HG03558 (cell line): ENCODE data around the gene SPRED2.

Experiments
- ATAC-seq: cut with Tn5 transposase; IDR thresholded peaks from one replicate; pipeline ENCODE4 v1.9.1; 2021; ENCODE audit warnings: moderate number of reproducible peaks; ENCODE audit not compliant: unreplicated experiment; ENCODE audit errors: extremely low read depth

Gene SPRED2

GRCh38 chr2:65390134-65390533 lies 42.3 kb downstream of the SPRED2 start:
- peak; percentile 60 for ATAC-seq

GRCh38 chr2:65389476-65389875 lies 42.9 kb downstream of the SPRED2 start:
- ATAC-seq: no peak

DNA sequence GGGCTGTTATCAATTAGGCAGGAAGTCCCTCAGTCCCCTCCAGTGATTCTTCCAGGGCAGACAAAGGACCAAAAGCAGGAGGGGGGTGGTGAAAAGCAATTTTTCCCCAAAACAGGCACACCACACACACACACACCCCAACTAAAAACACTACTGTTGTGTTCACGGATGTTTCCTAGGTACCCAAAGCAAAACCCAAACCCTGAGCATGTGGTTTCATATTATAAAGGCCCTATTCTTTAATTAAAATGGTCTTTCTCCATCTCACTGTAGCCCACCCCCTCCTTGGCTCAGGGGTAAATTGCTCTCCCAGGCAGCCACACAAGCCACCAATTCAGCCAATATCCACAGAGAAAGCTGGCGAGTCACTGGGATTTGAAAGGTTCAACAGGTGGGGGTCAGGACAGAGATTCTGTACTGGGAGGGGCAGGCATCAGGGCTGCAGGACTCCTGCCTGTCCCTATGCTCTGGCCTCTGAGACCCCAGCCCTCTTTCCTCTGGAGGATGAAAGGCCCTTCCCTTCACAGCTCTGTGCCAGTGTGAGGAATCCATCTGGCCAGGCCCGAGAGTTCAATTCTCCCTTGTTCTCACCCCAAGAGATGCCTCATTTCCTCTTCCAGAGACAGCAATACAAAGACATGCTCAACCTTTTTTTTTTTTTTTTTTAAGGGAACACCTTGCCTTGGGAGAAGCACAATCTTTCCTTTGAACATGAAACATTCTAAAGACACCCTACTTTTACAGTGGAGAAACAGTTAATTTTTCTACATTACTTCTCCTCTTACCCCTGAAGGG lies 43.6 kb downstream of the SPRED2 start:
- no peak for ATAC-seq

DNA sequence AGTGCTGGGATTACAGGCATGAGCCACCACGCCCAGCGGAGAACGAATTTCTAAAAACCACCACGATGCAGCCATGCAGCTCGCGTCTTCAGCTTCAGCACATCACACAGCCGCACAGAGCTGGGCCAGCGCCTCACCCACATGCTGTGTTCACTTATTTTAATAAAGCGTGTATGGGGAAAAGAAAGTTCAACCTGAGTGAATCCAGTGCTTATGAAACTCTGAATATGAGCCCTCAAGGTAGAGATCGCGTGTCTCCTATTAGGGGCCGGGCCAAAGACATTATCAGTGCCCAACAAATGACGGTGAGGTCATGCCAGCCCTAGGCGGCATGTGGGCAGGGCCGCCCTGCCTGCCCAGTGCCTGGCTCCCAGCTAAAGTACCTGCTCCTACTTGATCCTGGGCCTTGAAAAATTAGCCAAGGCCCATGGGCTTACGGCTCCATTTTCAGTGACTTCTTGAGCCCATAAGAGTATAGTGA lies 44.3 kb downstream of the SPRED2 start:
- peak; percentile 69 for ATAC-seq

- ATAC-seq: no peak
Observed at GRCh38 chr2:65386989-65387388, 45.4 kb downstream of the SPRED2 start.

DNA sequence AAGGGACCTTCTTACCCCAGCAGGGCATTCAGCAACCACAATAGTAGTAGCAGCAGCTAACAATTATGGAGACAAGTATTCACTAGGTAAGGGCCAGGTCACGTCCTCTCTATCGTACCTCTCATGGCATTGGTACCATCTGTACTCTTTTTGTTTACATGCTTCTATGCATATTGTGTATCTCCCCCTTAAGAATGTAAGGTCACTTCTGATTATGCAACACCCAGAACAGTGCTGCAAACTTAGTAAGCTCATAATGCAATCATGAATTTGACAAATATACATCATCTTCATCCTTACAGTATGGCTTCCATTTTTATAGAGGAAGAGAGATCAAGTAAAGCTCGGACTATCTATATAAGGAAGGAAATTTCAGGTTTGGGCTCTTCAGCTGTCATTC lies 46.1 kb downstream of the SPRED2 start:
- ATAC-seq: no peak

DNA sequence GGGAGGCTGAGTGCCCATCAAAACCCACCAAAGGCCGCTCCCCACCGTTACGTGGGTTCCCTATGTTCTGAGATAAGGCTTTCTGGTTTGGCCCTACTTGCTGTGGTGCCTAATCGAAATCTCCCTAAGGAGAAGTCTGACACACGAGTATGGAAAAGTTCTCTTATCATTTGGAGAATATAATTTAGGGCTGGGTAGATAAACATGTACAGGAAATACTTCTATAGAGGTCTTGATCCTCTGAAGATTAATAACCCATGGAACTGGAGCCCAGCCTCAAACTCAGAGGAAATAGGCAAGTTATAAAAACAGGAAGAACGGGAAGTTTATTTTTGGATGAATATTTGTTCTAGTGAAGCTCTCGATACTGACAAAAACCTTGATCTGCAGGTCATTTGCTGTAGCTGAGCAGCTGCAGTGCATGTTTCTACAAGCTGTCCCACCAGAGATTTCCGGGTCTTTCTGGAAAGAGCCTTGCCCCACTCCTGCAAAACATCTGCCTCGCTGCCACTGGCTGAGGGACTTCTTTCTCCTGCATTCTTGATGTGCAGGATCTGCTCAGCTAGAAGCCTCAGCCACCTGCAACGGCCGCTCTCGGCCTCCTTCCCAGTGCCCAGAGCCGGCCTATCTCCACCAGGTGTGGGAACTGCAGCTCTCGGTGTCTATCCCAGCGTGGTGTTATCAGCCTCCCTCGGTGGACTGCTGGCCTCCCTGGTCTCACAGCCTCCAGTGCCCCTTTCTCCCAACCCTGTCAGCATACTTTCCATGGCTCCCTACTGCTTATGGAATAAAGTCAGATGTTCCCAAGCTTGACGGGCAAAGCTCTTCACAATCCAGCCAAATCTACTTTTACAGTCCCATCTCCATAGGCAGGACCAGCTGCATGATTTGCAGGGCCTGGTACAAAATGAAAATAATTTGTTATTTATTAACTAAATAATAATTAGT lies 48.6 kb downstream of the SPRED2 start:
- ATAC-seq: no peak

- peak; percentile 64 for ATAC-seq
Observed at GRCh38 chr2:65382776-65383357, 49.5 kb downstream of the SPRED2 start.

GRCh38 chr2:65382323-65382722 lies 50.1 kb downstream of the SPRED2 start:
- ATAC-seq: no peak

- ATAC-seq: no peak
Observed at GRCh38 chr2:65381607-65382051, 50.8 kb downstream of the SPRED2 start.

DNA sequence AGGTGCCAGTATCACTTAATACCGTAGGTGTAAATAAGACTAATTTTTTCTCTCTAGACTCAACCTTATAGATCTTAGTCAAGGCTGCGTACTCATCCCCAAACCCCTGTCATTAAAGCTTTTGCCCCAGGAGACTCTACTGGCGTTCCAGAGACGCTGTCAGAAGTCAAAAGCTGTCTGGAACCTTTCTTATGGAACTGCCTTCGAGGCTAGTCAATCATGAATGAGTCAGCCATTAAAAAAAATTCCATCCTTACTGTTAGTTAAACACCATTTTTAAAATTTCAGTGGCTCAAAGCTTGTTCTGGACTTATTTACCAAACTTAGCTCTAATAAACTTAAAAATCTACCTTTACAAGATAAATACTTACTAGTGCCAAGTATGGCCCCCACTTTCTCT lies 52.1 kb downstream of the SPRED2 start:
- ATAC-seq: no peak

DNA sequence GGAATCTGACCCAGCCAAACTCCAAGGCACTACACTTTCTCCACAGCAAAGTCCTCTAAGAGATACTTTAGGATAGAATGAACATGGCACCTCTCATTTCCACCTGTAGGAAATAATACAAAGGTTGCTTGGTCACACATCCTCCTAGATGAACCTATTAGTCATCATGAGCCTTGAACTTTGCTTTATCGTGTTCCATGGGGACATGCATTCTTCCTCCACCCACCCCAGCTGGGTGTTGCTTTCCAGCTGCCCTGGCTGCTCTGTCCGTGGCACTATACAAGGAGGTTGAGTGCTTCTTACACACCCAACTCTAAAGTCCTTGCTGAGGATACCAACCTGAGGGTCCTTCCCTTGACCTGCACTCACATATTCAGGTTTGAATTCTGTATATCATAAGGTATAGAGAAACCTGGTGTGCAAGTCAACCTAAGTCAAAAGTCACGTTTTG lies 52.7 kb downstream of the SPRED2 start:
- no peak for ATAC-seq

DNA sequence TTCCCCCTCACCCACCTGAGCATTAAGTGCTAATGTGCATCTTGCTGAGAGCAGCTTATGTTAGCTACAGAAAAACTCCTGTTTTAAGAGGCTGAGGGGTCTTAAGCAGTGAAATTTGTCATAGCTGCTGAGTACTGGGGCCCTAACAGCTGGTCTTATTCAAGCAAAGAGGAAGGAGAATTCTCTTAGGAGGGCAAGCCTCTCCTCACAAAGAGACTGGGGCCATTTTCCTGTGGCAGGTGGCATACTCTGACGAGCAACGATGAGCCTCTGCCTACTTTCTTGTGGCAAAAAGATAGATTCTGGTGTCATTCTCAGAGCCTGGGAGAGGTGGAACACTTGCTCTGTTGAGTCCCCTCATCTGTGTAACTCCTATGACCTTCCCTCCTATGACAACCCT lies 53.2 kb downstream of the SPRED2 start:
- ATAC-seq: no peak

DNA sequence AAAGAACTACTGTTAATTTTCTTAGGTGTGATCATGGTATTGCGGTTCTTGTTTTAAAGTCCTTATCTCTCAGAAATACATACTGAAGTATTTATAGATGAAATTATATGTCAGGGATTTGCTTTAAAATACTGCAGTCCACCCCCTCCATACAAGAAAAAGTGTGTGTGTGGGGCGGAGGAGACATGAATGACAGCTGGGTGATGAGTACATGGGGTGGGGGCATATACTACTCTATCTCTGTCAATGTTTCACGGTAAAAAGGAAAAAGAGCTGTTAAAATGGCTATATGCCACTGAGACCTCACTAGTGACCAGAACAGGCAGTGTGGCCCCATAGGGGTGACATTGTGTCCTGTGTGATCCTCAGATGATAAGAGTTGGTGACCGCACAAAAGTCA lies 54.1 kb downstream of the SPRED2 start:
- ATAC-seq: no peak

DNA sequence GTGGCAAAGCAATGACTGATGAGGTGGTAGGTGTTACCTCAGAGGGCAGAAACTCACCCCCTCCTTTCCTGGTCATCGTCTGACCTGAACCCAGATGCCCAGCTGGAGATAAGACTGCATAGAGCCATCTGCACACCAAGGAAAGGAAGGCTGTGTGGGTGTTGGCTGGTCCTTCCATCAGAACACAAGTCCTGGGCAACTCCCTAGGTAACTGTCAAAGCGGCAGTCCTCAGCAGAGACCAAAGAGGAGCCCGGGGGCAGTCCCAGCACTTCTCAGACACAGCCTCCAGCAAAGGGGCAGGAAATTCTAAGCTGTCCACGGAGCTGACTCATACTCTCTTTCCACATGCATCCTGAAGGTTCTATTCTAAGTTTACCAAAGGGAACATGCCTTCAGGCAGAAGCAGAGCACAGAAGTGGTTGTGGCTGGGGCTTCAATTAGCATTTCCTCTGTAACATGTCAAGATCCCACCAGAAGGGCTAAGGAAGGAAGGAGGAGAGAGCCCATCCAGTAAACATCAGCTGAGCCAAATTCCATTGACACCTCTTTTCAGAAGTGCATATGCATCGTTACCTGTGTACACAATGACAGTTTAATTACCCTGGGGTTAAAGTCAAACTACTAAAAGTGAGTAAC lies 54.7 kb downstream of the SPRED2 start:
- ATAC-seq: no peak

GRCh38 chr2:65375723-65376122 lies 56.7 kb downstream of the SPRED2 start:
- ATAC-seq: no peak

- ATAC-seq: no peak
Observed at GRCh38 chr2:65374999-65375398, 57.4 kb downstream of the SPRED2 start.

DNA sequence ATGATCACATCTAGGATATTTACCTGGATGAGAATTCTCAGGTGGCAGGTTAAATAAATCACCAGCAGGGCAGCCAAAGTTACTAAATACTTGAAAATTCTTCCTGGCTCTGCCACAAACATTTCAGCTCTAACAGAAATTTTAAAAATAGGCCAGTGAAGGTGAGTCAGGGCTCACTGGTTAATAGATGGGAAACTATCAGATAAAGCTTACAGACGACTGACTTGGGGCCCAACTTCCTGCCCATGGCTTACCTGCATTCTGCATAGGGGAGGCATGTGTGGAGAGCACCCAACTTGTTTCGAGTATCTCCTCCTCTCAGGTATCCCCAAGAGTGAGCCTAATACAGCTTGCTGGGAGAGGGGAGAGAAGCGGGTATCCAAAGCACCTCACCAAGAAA lies 57.8 kb downstream of the SPRED2 start:
- no peak for ATAC-seq

GRCh38 chr2:65373365-65373918 lies 59.0 kb downstream of the SPRED2 start:
- no peak for ATAC-seq

GRCh38 chr2:65372619-65373018 lies 59.8 kb downstream of the SPRED2 start:
- ATAC-seq: no peak
